Tibial nerve (tissue), 4 donors: ENCODE measurements around the gene RILPL1. TPM values are rescaled to one million over a fixed set of nuclear protein-coding genes. Genes with fewer than 3 reads are reported as not detected.

ENCODE experiments used
- DNase-seq, 2 donors: peaks; one replicate each; pipeline ENCODE4 v3.0.0-alpha.2; 2019; ENCODE audit warnings: low spot score in 2 of 2
- H3K27ac ChIP-seq, 4 donors: fragments of 200-600 bp; sonication (generic) in 3 of 4; one replicate each; pipeline ENCODE4 v1.5.1; 2017 to 2019; ENCODE audit warnings: mild to moderate bottlenecking in 1 of 4
- H3K27me3 ChIP-seq, 2 donors: fragments of 200-600 bp; sonication (generic) in 1 of 2; one replicate each; pipeline versions ENCODE4 v1.5.1 to v1.6.0; 2017 to 2019
- H3K36me3 ChIP-seq, 3 donors: fragments of 200-600 bp; sonication (generic); one replicate each; pipeline ENCODE4 v1.5.1; 2018 to 2019
- H3K4me1 ChIP-seq, 4 donors: fragments of 200-600 bp; sonication (generic) in 3 of 4; one replicate each; pipeline ENCODE4 v1.5.1; 2017 to 2019
- H3K4me3 ChIP-seq, 4 donors: fragments of 200-600 bp; sonication (generic) in 3 of 4; one replicate each; pipeline ENCODE4 v1.5.1; 2017 to 2019; ENCODE audit warnings: mild to moderate bottlenecking in 1 of 4, moderate library complexity in 1 of 4
- H3K9me3 ChIP-seq, 4 donors: fragments of 200-600 bp; sonication (generic) in 3 of 4; one replicate each; pipeline ENCODE4 v1.5.1; 2017 to 2019
- CTCF ChIP-seq, 5 experiments: fragments of 200-600 bp in 3 of 5; fragments of 450-650 bp in 2 of 5; sonication (generic) in 3 of 5; IDR thresholded peaks; one replicate each; pipeline ENCODE4 v1.5.1; 2016 to 2019; ENCODE audit warnings: antibody characterized with exemption in 5 of 5, mild to moderate bottlenecking in 3 of 5, moderate library complexity in 2 of 5
- EP300 ChIP-seq, 2 donors: sonication (generic); formaldehyde crosslinking; IDR thresholded peaks; one replicate each; pipeline ENCODE4 v1.6.1; 2017; ENCODE audit warnings: antibody characterized with exemption in 2 of 2, mild to moderate bottlenecking in 1 of 2
- POLR2A ChIP-seq, 2 donors: fragments of 450-650 bp; IDR thresholded peaks; one replicate each; pipeline ENCODE4 v1.6.1; 2017; ENCODE audit warnings: antibody characterized with exemption in 2 of 2, mild to moderate bottlenecking in 2 of 2, moderate library complexity in 2 of 2
- WGBS, 2 donors: methylation state at CpG; one replicate each; pipeline ENCODE4 v1.1.5; 2018; 5-methylcytosine and 5-hydroxymethylcytosine counted together
- total RNA-seq, 4 donors: library from RNA; depleted of rRNA; stranded (reverse); fragments of >200 nt; gene quantifications; one replicate each; pipeline ENCODE4 v1.1.0, GENCODE V29; 2016

Gene RILPL1
- total RNA-seq, 4 donors from 2014 or later: 11.8 to 24.3 (median 16.0) TPM

DNA sequence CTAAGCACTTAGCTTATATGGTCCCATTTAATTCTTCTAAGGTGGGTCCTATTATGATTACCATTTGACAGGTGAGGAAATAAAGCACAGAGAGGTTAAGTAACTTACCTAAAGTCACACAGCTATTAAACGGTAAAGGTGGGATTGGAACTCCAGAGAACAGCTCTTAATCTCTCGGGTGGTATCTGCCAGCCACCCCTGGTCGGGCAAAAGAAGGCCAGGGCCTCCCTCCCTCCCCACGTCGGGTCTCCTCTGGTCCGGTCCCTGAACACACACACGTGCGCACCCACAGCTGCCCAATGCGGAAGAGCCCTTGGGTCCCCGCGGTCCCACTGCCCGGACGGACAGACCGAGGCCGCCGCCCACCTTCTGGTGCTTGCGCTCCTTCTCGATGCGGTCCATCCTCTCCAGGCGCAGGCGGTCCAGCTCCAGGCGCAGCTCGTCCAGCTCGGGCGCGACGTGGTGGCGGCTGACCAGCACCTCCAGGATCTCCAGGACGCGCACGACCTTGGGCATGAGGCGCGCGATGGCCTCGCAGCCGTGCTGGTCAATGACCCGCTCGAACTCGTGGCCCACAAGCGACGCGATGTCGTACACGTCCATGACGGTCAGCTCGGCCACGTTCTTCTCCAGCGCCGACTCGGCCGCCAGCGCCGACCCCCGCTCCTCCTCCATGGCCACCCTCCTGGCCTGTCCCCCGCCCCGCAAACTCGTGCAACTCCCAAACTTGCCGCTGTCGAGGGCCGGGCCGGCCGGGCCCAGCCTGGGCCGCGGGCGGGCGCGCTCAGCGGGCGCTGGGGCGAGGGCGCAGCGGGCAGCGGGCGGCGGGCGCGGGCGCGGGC, 490 bp downstream of the RILPL1 start:
- no peak for TF ChIP-seq EP300 (IDR thresholded peaks at IDR 0.05)
- no peak for TF ChIP-seq CTCF (IDR thresholded peaks at IDR 0.05)
- Histone ChIP-seq H3K4me1 (peaks cover 0 to 35% (median 23%) of the 10 kb centered on the region in 4 donors), H3K4me3 (peak overlapping the region; percentile 66 to 92 (median 72)), H3K36me3 (peaks cover 0 to 5% (median 0%) of the 10 kb centered on the region in 3 donors), H3K27me3 (no peaks in the 10 kb centered on the region), H3K27ac (peak overlapping the region; percentile 62 to 88 (median 74)), H3K9me3 (no peaks in the 10 kb centered on the region)
- DNase-seq: peak; percentile 22 to 23
- WGBS, 2 donors: 2 to 4% methylated on average over 33 to 41 of the region's 79 CpGs

- H3K27ac ChIP-seq: peak overlapping the region; percentile 30 to 88 (median 70)
- peaks cover 0 to 16% (median 0%) of the 10 kb centered on the region in 3 donors for H3K36me3 ChIP-seq
- 19 to 29% methylated on average over 1 of the region's 1 CpG for WGBS, 2 donors
- peak overlapping the region in 1 of 4 donors; percentile 66 for H3K4me3 ChIP-seq
- TF ChIP-seq EP300 (IDR thresholded peaks at IDR 0.05): no peak
- TF ChIP-seq CTCF (IDR thresholded peaks at IDR 0.05): no peak
- no peak for TF ChIP-seq POLR2A (IDR thresholded peaks at IDR 0.05)
- no peak for DNase-seq
- H3K27me3 ChIP-seq: no peaks in the 10 kb centered on the region
- peaks cover 0 to 35% (median 23%) of the 10 kb centered on the region in 4 donors for H3K4me1 ChIP-seq
- H3K9me3 ChIP-seq: no peaks in the 10 kb centered on the region
Observed at GRCh38 chr12:123532019-123532418, 1.5 kb downstream of the RILPL1 start.

GRCh38 chr12:123531091-123531490, 2.4 kb downstream of the RILPL1 start:
- Histone ChIP-seq H3K4me1 (peaks cover 0 to 35% (median 23%) of the 10 kb centered on the region in 4 donors), H3K9me3 (no peaks in the 10 kb centered on the region), H3K27ac (peak overlapping the region in 2 of 4 donors; percentile 25 to 88)

GRCh38 chr12:123530668-123531067, 2.9 kb downstream of the RILPL1 start:
- Histone ChIP-seq H3K4me1 (peaks cover 0 to 35% (median 23%) of the 10 kb centered on the region in 4 donors), H3K36me3 (peaks cover 0 to 26% (median 0%) of the 10 kb centered on the region in 3 donors), H3K27ac (no peak overlapping the region), H3K27me3 (no peaks in the 10 kb centered on the region), H3K9me3 (no peaks in the 10 kb centered on the region), H3K4me3 (no peak overlapping the region)
- 75 to 76% methylated on average over 5 of the region's 5 CpGs for WGBS, 2 donors
- TF ChIP-seq EP300 (IDR thresholded peaks at IDR 0.05) (no peak), CTCF (IDR thresholded peaks at IDR 0.05) (no peak), POLR2A (IDR thresholded peaks at IDR 0.05) (no peak)
- DNase-seq: no peak

More at GRCh38 chr12:123531091-123531490, 2.4 kb downstream of the RILPL1 start:
- H3K27me3 ChIP-seq: no peaks in the 10 kb centered on the region
- no peak overlapping the region for H3K4me3 ChIP-seq
- TF ChIP-seq POLR2A (IDR thresholded peaks at IDR 0.05) (no peak), CTCF (IDR thresholded peaks at IDR 0.05) (no peak), EP300 (IDR thresholded peaks at IDR 0.05) (no peak)
- H3K36me3 ChIP-seq: peaks cover 0 to 22% (median 0%) of the 10 kb centered on the region in 3 donors
- no peak for DNase-seq
- 56% methylated on average over 7 of the region's 7 CpGs for WGBS, 2 donors

- Histone ChIP-seq H3K27ac (no peak overlapping the region), H3K9me3 (no peaks in the 10 kb centered on the region), H3K27me3 (no peaks in the 10 kb centered on the region), H3K4me1 (peaks cover 0 to 35% (median 23%) of the 10 kb centered on the region in 4 donors), H3K36me3 (peaks cover 0 to 26% (median 0%) of the 10 kb centered on the region in 3 donors), H3K4me3 (no peak overlapping the region)
- no peak for DNase-seq
- no peak for TF ChIP-seq POLR2A (IDR thresholded peaks at IDR 0.05)
- no peak for TF ChIP-seq CTCF (IDR thresholded peaks at IDR 0.05)
- TF ChIP-seq EP300 (IDR thresholded peaks at IDR 0.05): no peak
- 62 to 63% methylated on average over 3 of the region's 3 CpGs for WGBS, 2 donors
Observed at GRCh38 chr12:123529686-123530085, 3.8 kb downstream of the RILPL1 start.
